Natural killer cell (primary cell): ENCODE measurements around the gene CIZ1. TPM values are rescaled to one million over a fixed set of nuclear protein-coding genes. Genes with fewer than 3 reads are reported as not detected.
A peak's percentile ranks its signal among the peaks of the same experiment; 100 is the strongest.

Experiments used
- ATAC-seq, 3 donors: fragments of 150-1000 bp in 2 of 3; fragments of 200-7000 bp in 1 of 3; cut with Tn5 transposase; 1 replicate in 1 of 3; 2 replicates in 2 of 3; pipeline ENCODE4 v1.10.0; 2021; ENCODE audit warnings: mild to moderate bottlenecking in 2 of 3, moderate library complexity in 2 of 3
- DNase-seq, 2 donors: peaks; one replicate each; pipeline versions ENCODE4 v3.0.0 to v3.0.0-alpha.2; 2013 to 2021; ENCODE audit warnings: mixed read lengths in 1 of 2
- H3K27ac ChIP-seq: one replicate; pipeline ENCODE4 v1.5.1; 2013; ENCODE audit warnings: mild to moderate bottlenecking, low read length
- H3K27me3 ChIP-seq: one replicate; pipeline ENCODE4 v1.6.1; 2013; ENCODE audit warnings: low read length; ENCODE audit not compliant: control insufficient read depth, insufficient read depth
- H3K36me3 ChIP-seq: one replicate; pipeline ENCODE4 v1.6.1; 2013; ENCODE audit warnings: low read length; ENCODE audit not compliant: control insufficient read depth, insufficient read depth
- H3K4me1 ChIP-seq: one replicate; pipeline ENCODE4 v1.6.1; 2013; ENCODE audit warnings: low read length; ENCODE audit not compliant: control insufficient read depth, insufficient read depth
- H3K4me3 ChIP-seq: one replicate; pipeline ENCODE4 v1.5.1; 2013; ENCODE audit warnings: low read length
- H3K9me3 ChIP-seq: one replicate; pipeline ENCODE4 v1.6.1; 2013; ENCODE audit warnings: low read length; ENCODE audit not compliant: control insufficient read depth, insufficient read depth
- H3K27ac Mint-ChIP-seq, 2 donors: one replicate each; pipeline ENCODE4 v1.8.0; 2022; ENCODE audit warnings: mild to moderate bottlenecking in 2 of 2, mixed read lengths in 2 of 2, moderate library complexity in 1 of 2
- H3K27me3 Mint-ChIP-seq, 2 donors: one replicate each; pipeline ENCODE4 v1.8.0; 2022; ENCODE audit warnings: low read depth in 2 of 2, mixed read lengths in 2 of 2
- H3K36me3 Mint-ChIP-seq: one replicate; pipeline ENCODE4 v1.8.0; 2022; ENCODE audit warnings: mixed read lengths
- H3K4me1 Mint-ChIP-seq, 2 donors: one replicate each; pipeline ENCODE4 v1.8.0; 2022; ENCODE audit warnings: mixed read lengths in 2 of 2
- H3K4me3 Mint-ChIP-seq: one replicate; pipeline ENCODE4 v1.8.0; 2022; ENCODE audit warnings: mild to moderate bottlenecking, moderate library complexity, mixed read lengths
- H3K9me3 Mint-ChIP-seq, 2 donors: one replicate each; pipeline ENCODE4 v1.8.0; 2022; ENCODE audit warnings: mixed read lengths in 2 of 2
- WGBS: methylation state at CpG from one replicate; pipeline ENCODE4 v1.1.7; 2013; ENCODE audit warnings: missing lambda C conversion rate; ENCODE audit not compliant: insufficient coverage; 5-methylcytosine and 5-hydroxymethylcytosine counted together
- intact Hi-C: fragments of 100-400 bp; cut with micrococcal nuclease; formaldehyde crosslinking; loops from one replicate; pipeline ENCODE4 v1.14.2; 2022
- total RNA-seq, 4 donors: library from RNA; stranded (reverse); fragments of 120-200 nt in 1 of 4; gene quantifications; one replicate each; pipeline versions ENCODE4 v1.2.3 to v1.2.4, GENCODE V29; 2013 to 2022
- TF ChIP-seq, protein P1 (sequence below): fragments of 200-600 bp; IDR thresholded peaks from one replicate; pipeline ENCODE4 v1.8.0; 2022; ENCODE audit warnings: antibody characterized with exemption

Gene CIZ1
- total RNA-seq, 3 donors from 2014 or later (not counting 1 experiment from before 2014, with no cell fraction given): 152 to 165 (median 159) TPM

DNA sequence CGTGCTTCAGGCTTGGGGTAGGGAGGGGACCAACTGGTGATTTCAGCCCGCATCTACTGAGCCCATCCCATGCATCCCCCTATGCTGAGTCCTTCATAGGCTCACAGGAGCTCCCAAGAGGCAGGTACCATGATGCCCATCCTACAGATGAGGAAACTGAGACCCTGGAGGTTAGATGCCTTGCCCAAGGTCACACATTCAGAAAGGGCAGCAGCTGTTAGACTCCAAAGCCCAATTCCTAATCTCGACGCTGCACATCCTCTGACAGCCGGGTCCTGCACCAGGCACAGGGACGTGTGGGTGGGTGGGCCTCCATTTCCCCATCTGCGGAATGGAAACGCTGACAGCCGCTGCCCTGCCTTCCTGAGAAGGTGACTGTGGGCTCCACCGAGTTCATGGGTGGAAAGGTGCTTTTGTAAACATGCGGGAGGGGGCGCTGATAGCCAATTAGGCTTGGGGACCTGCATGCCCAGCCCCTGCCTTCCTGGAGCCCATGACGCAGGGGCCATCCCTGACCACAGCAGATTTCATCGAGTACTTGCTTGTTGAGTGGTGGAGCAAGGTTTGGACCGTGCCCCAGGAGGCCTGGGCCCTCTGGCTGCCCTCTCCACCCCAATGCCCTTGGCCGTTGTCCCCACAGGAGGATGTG is 14.0 kb upstream of the CIZ1 start:
- Mint-ChIP-seq H3K36me3 (no peaks in the 10 kb centered on the region), H3K27me3 (peaks cover 21 to 28% of the 10 kb centered on the region in 2 donors), H3K4me1 (peaks cover 5 to 8% of the 10 kb centered on the region in 2 donors), H3K9me3 (no peaks in the 10 kb centered on the region), H3K4me3 (no peak overlapping the region), H3K27ac (no peak overlapping the region)
- no peaks in the 10 kb centered on the region for H3K36me3 ChIP-seq
- 88% methylated on average over 16 of the region's 16 CpGs for WGBS
- H3K4me3 ChIP-seq: no peak overlapping the region
- no peaks in the 10 kb centered on the region for H3K9me3 ChIP-seq
- H3K27me3 ChIP-seq: peaks cover 13% of the 10 kb centered on the region
- H3K27ac ChIP-seq: no peak overlapping the region
- intact Hi-C loops: no loop called here
- peaks cover 13% of the 10 kb centered on the region for H3K4me1 ChIP-seq
- TF ChIP-seq, protein P1, sequence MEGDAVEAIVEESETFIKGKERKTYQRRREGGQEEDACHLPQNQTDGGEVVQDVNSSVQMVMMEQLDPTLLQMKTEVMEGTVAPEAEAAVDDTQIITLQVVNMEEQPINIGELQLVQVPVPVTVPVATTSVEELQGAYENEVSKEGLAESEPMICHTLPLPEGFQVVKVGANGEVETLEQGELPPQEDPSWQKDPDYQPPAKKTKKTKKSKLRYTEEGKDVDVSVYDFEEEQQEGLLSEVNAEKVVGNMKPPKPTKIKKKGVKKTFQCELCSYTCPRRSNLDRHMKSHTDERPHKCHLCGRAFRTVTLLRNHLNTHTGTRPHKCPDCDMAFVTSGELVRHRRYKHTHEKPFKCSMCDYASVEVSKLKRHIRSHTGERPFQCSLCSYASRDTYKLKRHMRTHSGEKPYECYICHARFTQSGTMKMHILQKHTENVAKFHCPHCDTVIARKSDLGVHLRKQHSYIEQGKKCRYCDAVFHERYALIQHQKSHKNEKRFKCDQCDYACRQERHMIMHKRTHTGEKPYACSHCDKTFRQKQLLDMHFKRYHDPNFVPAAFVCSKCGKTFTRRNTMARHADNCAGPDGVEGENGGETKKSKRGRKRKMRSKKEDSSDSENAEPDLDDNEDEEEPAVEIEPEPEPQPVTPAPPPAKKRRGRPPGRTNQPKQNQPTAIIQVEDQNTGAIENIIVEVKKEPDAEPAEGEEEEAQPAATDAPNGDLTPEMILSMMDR: no peak
- ATAC-seq (no peak), DNase-seq (no peak)

DNA sequence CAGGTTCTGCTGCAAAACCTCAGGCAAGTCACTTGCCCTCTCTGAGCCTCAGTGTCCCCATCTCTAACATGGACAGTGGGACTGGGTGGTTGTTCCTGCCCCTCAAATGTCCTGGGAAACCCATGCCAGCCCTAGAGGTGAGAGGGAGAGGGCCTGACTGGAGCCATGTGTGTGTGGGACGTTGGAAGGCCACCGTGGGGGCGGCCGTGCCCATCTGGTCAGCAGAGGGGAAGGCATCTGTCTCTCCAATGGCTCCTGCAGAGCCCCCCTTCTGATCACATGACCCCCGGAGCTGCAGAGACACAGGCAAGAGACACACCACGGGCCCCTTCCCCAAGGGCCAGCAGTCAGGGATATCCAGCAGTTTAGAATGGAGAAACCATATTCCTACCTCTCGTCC is 13.5 kb upstream of the CIZ1 start:
- Mint-ChIP-seq H3K4me3 (no peak overlapping the region), H3K4me1 (peaks cover 5 to 8% of the 10 kb centered on the region in 2 donors), H3K27me3 (peaks cover 21 to 28% of the 10 kb centered on the region in 2 donors), H3K27ac (no peak overlapping the region), H3K9me3 (no peaks in the 10 kb centered on the region), H3K36me3 (no peaks in the 10 kb centered on the region)
- Histone ChIP-seq H3K27me3 (peaks cover 13% of the 10 kb centered on the region), H3K4me3 (no peak overlapping the region), H3K9me3 (no peaks in the 10 kb centered on the region), H3K4me1 (peaks cover 13% of the 10 kb centered on the region), H3K27ac (no peak overlapping the region), H3K36me3 (no peaks in the 10 kb centered on the region)
- ATAC-seq (no peak), DNase-seq (no peak)
- intact Hi-C loops: no loop called here
- 92% methylated on average over 7 of the region's 7 CpGs for WGBS
- TF ChIP-seq, protein P1: no peak

DNA sequence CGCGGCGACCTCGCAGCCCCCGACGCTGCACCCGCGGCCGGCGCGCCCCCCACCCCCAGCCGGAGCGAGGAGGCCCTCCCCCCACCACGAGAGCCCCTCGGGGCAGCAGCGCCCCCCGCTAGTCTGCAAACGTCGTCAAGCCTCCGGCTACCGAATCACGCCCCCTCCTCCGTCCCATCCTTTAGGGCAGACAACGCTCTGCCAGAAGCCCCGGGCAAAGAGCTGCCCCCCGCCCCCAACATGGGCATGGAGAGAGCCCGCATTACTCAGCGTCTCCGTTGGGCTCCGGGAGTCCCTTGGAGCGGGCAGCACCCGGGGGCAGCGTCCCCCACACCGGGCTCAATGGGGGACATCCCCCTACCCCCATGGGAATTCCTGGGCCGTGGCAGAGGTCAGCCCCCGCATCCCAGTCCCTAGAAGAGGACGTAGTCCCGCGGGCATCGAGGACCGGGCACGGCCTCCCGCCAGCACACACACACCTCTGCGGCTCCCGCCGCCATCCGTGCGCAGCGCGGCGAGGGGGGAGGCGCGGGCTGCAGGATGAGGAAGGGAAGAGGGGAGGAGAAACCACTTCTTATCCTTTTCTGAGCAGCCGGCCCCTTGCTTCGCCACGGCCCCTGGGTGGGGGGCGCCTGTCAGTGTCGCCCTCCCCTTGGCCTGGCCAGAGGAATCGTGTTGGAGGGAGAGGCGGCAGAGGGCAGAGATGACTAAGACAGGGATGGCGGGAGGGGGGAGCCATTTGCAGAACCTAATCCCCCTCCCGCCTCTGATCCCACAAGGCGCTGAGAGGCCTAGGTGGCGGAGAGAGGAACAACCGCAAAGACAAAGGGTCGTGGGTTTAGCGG is 12.6 kb upstream of the CIZ1 start:
- no peaks in the 10 kb centered on the region for H3K9me3 ChIP-seq
- DNase-seq: peak in 1 of 2 donors; percentile 46
- Mint-ChIP-seq H3K27ac (no peak overlapping the region), H3K27me3 (peaks cover 21 to 28% of the 10 kb centered on the region in 2 donors), H3K9me3 (no peaks in the 10 kb centered on the region), H3K36me3 (no peaks in the 10 kb centered on the region), H3K4me1 (peaks cover 5 to 8% of the 10 kb centered on the region in 2 donors), H3K4me3 (peak overlapping the region; percentile 71)
- intact Hi-C loops: loop anchor here (1.0 kb wide), 1 partner anchor 13 kb away; the partner anchor contains the start of gene CIZ1
- no peak overlapping the region for H3K27ac ChIP-seq
- no peaks in the 10 kb centered on the region for H3K36me3 ChIP-seq
- peak overlapping the region; percentile 23 for H3K4me3 ChIP-seq
- under 1% methylated on average over 54 of the region's 67 CpGs for WGBS
- TF ChIP-seq, protein P1: no peak
- peaks cover 13% of the 10 kb centered on the region for H3K4me1 ChIP-seq
- peaks cover 13% of the 10 kb centered on the region for H3K27me3 ChIP-seq
- peak in 1 of 3 donors; percentile 21 for ATAC-seq
